IPS-18a (cell line): ENCODE data around the gene UGGT2.
"Not testable (repeated sequence)": the region's sequence is repeated elsewhere in the genome, so short reads cannot be mapped to it uniquely, and the experiment has no call there.

Source experiments
- H3K27ac ChIP-seq: one replicate; pipeline ENCODE4 v1.5.1; 2013; ENCODE audit warnings: low read length
- H3K27me3 ChIP-seq: one replicate; pipeline ENCODE4 v1.6.1; 2013; ENCODE audit warnings: mild to moderate bottlenecking, low read length; ENCODE audit not compliant: control insufficient read depth, insufficient read depth
- H3K36me3 ChIP-seq: one replicate; pipeline ENCODE4 v1.6.1; 2013; ENCODE audit warnings: low read depth, low read length; ENCODE audit not compliant: control insufficient read depth
- H3K4me1 ChIP-seq: one replicate; pipeline ENCODE4 v1.6.1; 2013; ENCODE audit warnings: low read depth, low read length; ENCODE audit not compliant: control insufficient read depth
- H3K4me3 ChIP-seq: one replicate; pipeline ENCODE4 v1.5.1; 2013; ENCODE audit warnings: low read length
- H3K9ac ChIP-seq: one replicate; pipeline ENCODE4 v1.6.1; 2013; ENCODE audit warnings: mild to moderate bottlenecking, low read length, moderate library complexity
- H3K9me3 ChIP-seq: one replicate; pipeline ENCODE4 v1.6.1; 2013; ENCODE audit warnings: low read depth, low read length; ENCODE audit not compliant: control insufficient read depth

The UGGT2 gene

GRCh38 chr13:96046449-96047126, 6.6 kb downstream of the UGGT2 start:
- H3K4me1 ChIP-seq, H3K27ac ChIP-seq, H3K4me3 ChIP-seq, H3K9me3 ChIP-seq, H3K36me3 ChIP-seq, H3K27me3 ChIP-seq, H3K9ac ChIP-seq: not testable (repeated sequence)

GRCh38 chr13:96044238-96044637, 9.0 kb downstream of the UGGT2 start:
- Histone ChIP-seq H3K27ac (no peak overlapping the region), H3K36me3 (no peaks in the 10 kb centered on the region)

GRCh38 chr13:96041326-96042110, 11.7 kb downstream of the UGGT2 start:
- H3K4me1 ChIP-seq, result peaks cover 5% of the 10 kb centered on the region
- no peak overlapping the region for H3K4me3 ChIP-seq
- H3K27ac ChIP-seq, result no peak overlapping the region

More at GRCh38 chr13:96044238-96044637, 9.0 kb downstream of the UGGT2 start:
- H3K27me3 ChIP-seq, result no peaks in the 10 kb centered on the region
- no peak overlapping the region for H3K9ac ChIP-seq
- peaks cover 5% of the 10 kb centered on the region for H3K4me1 ChIP-seq
- no peak overlapping the region for H3K4me3 ChIP-seq
- peaks cover 4% of the 10 kb centered on the region for H3K9me3 ChIP-seq

GRCh38 chr13:96036515-96036914, 16.7 kb downstream of the UGGT2 start:
- Histone ChIP-seq H3K36me3 (no peaks in the 10 kb centered on the region), H3K4me3 (no peak overlapping the region), H3K4me1 (no peaks in the 10 kb centered on the region), H3K27ac (no peak overlapping the region), H3K27me3 (no peaks in the 10 kb centered on the region), H3K9ac (no peak overlapping the region), H3K9me3 (no peaks in the 10 kb centered on the region)

More at GRCh38 chr13:96041326-96042110, 11.7 kb downstream of the UGGT2 start:
- H3K9me3 ChIP-seq, result peaks cover 4% of the 10 kb centered on the region
- no peak overlapping the region for H3K9ac ChIP-seq
- H3K36me3 ChIP-seq, result no peaks in the 10 kb centered on the region
- no peaks in the 10 kb centered on the region for H3K27me3 ChIP-seq

- no peak overlapping the region for H3K9ac ChIP-seq
- peaks cover 3% of the 10 kb centered on the region for H3K36me3 ChIP-seq
- no peaks in the 10 kb centered on the region for H3K9me3 ChIP-seq
- no peak overlapping the region for H3K27ac ChIP-seq
- H3K4me3 ChIP-seq, result no peak overlapping the region
- no peaks in the 10 kb centered on the region for H3K27me3 ChIP-seq
- H3K4me1 ChIP-seq, result no peaks in the 10 kb centered on the region
These were observed 18.5 kb downstream of the UGGT2 start for GRCh38 chr13:96034662-96035061.

- Histone ChIP-seq H3K36me3 (peaks cover 3% of the 10 kb centered on the region), H3K4me3 (no peak overlapping the region), H3K9ac (no peak overlapping the region), H3K27me3 (no peaks in the 10 kb centered on the region), H3K4me1 (no peaks in the 10 kb centered on the region), H3K27ac (no peak overlapping the region), H3K9me3 (no peaks in the 10 kb centered on the region)
These were observed 19.8 kb downstream of the UGGT2 start for GRCh38 chr13:96033220-96034015.

GRCh38 chr13:96032717-96033116, 20.5 kb downstream of the UGGT2 start:
- H3K36me3 ChIP-seq, result peaks cover 3% of the 10 kb centered on the region
- no peaks in the 10 kb centered on the region for H3K4me1 ChIP-seq
- no peak overlapping the region for H3K27ac ChIP-seq
- no peak overlapping the region for H3K9ac ChIP-seq
- no peaks in the 10 kb centered on the region for H3K9me3 ChIP-seq
- H3K4me3 ChIP-seq, result no peak overlapping the region
- no peaks in the 10 kb centered on the region for H3K27me3 ChIP-seq

- H3K4me1 ChIP-seq, result no peaks in the 10 kb centered on the region
- no peaks in the 10 kb centered on the region for H3K27me3 ChIP-seq
- H3K9me3 ChIP-seq, result no peaks in the 10 kb centered on the region
- H3K36me3 ChIP-seq, result peaks cover 3% of the 10 kb centered on the region
- H3K4me3 ChIP-seq, result no peak overlapping the region
- H3K27ac ChIP-seq, result no peak overlapping the region
- no peak overlapping the region for H3K9ac ChIP-seq
These were observed 24.2 kb downstream of the UGGT2 start for GRCh38 chr13:96029002-96029401.

GRCh38 chr13:96027496-96027895, 25.7 kb downstream of the UGGT2 start:
- Histone ChIP-seq H3K36me3 (peaks cover 7% of the 10 kb centered on the region), H3K27ac (no peak overlapping the region), H3K4me3 (no peak overlapping the region), H3K9me3 (no peaks in the 10 kb centered on the region), H3K9ac (no peak overlapping the region), H3K4me1 (no peaks in the 10 kb centered on the region), H3K27me3 (no peaks in the 10 kb centered on the region)

GRCh38 chr13:96025283-96025682, 27.9 kb downstream of the UGGT2 start:
- Histone ChIP-seq H3K9ac (no peak overlapping the region), H3K9me3 (no peaks in the 10 kb centered on the region), H3K36me3 (peaks cover 7% of the 10 kb centered on the region), H3K27ac (no peak overlapping the region), H3K27me3 (no peaks in the 10 kb centered on the region), H3K4me3 (no peak overlapping the region), H3K4me1 (peaks cover 7% of the 10 kb centered on the region)

GRCh38 chr13:96020931-96021330, 32.3 kb downstream of the UGGT2 start:
- H3K27me3 ChIP-seq, result no peaks in the 10 kb centered on the region
- peaks cover 5% of the 10 kb centered on the region for H3K9me3 ChIP-seq
- H3K27ac ChIP-seq, result no peak overlapping the region
- peaks cover 8% of the 10 kb centered on the region for H3K4me1 ChIP-seq
- no peak overlapping the region for H3K4me3 ChIP-seq
- H3K9ac ChIP-seq, result no peak overlapping the region
- H3K36me3 ChIP-seq, result peaks cover 9% of the 10 kb centered on the region
